ENCODE results near the gene MB21D2.

MB21D2 gene

DNA sequence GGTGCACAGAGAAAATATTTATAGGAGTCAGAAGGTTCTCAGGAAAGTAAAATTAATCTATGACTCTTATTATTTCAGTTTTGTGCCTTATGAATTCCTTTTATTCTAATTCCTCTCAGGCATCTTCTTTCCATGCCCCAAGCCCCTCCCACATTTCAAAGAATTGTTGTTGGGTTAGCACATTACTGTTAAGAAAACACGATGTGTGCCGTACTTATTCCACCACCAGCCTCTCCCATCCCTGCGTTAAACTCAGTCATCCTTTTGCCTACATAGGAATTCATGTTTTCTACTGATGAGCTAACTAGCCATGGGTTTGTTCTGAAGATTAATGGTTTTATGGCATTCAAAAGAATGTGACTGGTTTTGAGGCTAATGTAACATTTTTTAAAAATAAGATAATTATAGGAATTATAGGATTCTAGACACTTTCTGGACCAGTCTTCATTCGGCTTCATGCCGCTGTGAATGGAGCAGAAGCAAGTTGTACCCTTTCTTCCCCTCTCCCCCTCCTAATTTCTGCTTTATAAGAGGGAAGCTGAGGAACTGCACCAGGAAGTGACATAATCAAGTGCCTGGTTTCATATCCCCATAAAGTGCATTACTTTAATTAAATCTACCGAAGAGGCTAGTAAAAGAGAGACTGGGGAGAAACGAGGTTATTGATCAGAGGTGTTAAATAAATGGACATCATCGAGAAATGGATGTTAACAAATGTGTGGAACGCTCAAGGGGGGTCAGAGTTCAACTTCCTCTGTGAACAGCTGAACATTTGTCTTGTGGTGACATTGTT is 12.3 kb upstream of the MB21D2 start (continued):
- TF ChIP-seq, protein P1, sequence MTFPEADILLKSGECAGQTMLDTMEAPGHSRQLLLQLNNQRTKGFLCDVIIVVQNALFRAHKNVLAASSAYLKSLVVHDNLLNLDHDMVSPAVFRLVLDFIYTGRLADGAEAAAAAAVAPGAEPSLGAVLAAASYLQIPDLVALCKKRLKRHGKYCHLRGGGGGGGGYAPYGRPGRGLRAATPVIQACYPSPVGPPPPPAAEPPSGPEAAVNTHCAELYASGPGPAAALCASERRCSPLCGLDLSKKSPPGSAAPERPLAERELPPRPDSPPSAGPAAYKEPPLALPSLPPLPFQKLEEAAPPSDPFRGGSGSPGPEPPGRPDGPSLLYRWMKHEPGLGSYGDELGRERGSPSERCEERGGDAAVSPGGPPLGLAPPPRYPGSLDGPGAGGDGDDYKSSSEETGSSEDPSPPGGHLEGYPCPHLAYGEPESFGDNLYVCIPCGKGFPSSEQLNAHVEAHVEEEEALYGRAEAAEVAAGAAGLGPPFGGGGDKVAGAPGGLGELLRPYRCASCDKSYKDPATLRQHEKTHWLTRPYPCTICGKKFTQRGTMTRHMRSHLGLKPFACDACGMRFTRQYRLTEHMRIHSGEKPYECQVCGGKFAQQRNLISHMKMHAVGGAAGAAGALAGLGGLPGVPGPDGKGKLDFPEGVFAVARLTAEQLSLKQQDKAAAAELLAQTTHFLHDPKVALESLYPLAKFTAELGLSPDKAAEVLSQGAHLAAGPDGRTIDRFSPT (tag by site-specific recombination; IDR thresholded peaks at IDR 0.05), result no peak
- TF ChIP-seq ZNF169 (tag by site-specific recombination; IDR thresholded peaks at IDR 0.05) (no peak), PRDM10 (tag by site-specific recombination; IDR thresholded peaks at IDR 0.05) (peak; percentile 71), ZNF510 (tag by site-specific recombination; IDR thresholded peaks at IDR 0.05; ENCODE audit: insufficient replicate concordance) (no peak), ZNF214 (tag by site-specific recombination; IDR thresholded peaks at IDR 0.05; ENCODE audit: borderline replicate concordance) (no peak), PRDM4 (tag by site-specific recombination; IDR thresholded peaks at IDR 0.05) (no peak), KLF8 (tag by site-specific recombination; IDR thresholded peaks at IDR 0.05) (no peak), ZNF221 (tag by site-specific recombination; IDR thresholded peaks at IDR 0.05; ENCODE audit: borderline replicate concordance) (no peak), HOXD13 (CRISPR knock-in tag; IDR thresholded peaks at IDR 0.05; ENCODE audit: borderline replicate concordance) (no peak), ZNF175 (tag by site-specific recombination; IDR thresholded peaks at IDR 0.05) (no peak), ZNF184 (tag by site-specific recombination; IDR thresholded peaks at IDR 0.05) (no peak), ZNF629 (tag by site-specific recombination; IDR thresholded peaks at IDR 0.05) (peak; percentile 58), REPIN1 (tag by site-specific recombination; IDR thresholded peaks at IDR 0.05; ENCODE audit: low read depth) (no peak), ZNF580 (tag by site-specific recombination; IDR thresholded peaks at IDR 0.05) (no peak), GLI2 (tag by site-specific recombination; IDR thresholded peaks at IDR 0.05; ENCODE audit: borderline replicate concordance, low read depth) (no peak), ZBTB6 (tag by site-specific recombination; IDR thresholded peaks at IDR 0.05) (no peak), YY1 (tag by site-specific recombination; IDR thresholded peaks at IDR 0.05) (no peak), IKZF3 (tag by site-specific recombination; IDR thresholded peaks at IDR 0.05) (no peak; the same call in 1 of the 2 replicates), ZNF394 (tag by site-specific recombination; IDR thresholded peaks at IDR 0.05; ENCODE audit: borderline replicate concordance) (no peak)
- TF ChIP-seq, protein P2, sequence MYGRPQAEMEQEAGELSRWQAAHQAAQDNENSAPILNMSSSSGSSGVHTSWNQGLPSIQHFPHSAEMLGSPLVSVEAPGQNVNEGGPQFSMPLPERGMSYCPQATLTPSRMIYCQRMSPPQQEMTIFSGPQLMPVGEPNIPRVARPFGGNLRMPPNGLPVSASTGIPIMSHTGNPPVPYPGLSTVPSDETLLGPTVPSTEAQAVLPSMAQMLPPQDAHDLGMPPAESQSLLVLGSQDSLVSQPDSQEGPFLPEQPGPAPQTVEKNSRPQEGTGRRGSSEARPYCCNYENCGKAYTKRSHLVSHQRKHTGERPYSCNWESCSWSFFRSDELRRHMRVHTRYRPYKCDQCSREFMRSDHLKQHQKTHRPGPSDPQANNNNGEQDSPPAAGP (tag by site-specific recombination; IDR thresholded peaks at IDR 0.05), result no peak
- TF ChIP-seq, protein P3, sequence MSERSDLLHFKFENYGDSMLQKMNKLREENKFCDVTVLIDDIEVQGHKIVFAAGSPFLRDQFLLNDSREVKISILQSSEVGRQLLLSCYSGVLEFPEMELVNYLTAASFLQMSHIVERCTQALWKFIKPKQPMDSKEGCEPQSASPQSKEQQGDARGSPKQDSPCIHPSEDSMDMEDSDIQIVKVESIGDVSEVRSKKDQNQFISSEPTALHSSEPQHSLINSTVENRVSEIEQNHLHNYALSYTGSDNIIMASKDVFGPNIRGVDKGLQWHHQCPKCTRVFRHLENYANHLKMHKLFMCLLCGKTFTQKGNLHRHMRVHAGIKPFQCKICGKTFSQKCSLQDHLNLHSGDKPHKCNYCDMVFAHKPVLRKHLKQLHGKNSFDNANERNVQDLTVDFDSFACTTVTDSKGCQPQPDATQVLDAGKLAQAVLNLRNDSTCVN (tag by site-specific recombination; optimal IDR thresholded peaks at IDR 0.05), result no peak
- TF ChIP-seq, protein P4, sequence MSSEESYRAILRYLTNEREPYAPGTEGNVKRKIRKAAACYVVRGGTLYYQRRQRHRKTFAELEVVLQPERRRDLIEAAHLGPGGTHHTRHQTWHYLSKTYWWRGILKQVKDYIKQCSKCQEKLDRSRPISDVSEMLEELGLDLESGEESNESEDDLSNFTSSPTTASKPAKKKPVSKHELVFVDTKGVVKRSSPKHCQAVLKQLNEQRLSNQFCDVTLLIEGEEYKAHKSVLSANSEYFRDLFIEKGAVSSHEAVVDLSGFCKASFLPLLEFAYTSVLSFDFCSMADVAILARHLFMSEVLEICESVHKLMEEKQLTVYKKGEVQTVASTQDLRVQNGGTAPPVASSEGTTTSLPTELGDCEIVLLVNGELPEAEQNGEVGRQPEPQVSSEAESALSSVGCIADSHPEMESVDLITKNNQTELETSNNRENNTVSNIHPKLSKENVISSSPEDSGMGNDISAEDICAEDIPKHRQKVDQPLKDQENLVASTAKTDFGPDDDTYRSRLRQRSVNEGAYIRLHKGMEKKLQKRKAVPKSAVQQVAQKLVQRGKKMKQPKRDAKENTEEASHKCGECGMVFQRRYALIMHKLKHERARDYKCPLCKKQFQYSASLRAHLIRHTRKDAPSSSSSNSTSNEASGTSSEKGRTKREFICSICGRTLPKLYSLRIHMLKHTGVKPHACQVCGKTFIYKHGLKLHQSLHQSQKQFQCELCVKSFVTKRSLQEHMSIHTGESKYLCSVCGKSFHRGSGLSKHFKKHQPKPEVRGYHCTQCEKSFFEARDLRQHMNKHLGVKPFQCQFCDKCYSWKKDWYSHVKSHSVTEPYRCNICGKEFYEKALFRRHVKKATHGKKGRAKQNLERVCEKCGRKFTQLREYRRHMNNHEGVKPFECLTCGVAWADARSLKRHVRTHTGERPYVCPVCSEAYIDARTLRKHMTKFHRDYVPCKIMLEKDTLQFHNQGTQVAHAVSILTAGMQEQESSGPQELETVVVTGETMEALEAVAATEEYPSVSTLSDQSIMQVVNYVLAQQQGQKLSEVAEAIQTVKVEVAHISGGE (tag by site-specific recombination; conservative IDR thresholded peaks at IDR 0.05; ENCODE audit: low read depth), result peak; percentile 78

Data from HEK293 (cell line).